Measurements from ENCODE around the gene ABR.

The ABR gene

GRCh38 chr17:1030684-1031532 lies 148.9 kb downstream of the ABR start:
- Histone ChIP-seq H4K20me1 (peaks cover 46% of the 10 kb centered on the region), H3K27me3 (no peaks in the 10 kb centered on the region), H3K9me3 (no peaks in the 10 kb centered on the region), H3K4me1 (peaks cover 52% of the 10 kb centered on the region), H3K36me3 (peaks cover 14% of the 10 kb centered on the region; the same call in 1 of the 2 replicates), H3K9ac (no peak overlapping the region), H3K4me2 (no peak overlapping the region), H3K27ac (no peak overlapping the region), H3K4me3 (no peak overlapping the region)
- TF ChIP-seq Cebpa-rat (IDR thresholded peaks at IDR 0.05) = no peak

- Histone ChIP-seq H4K20me1 (peaks cover 46% of the 10 kb centered on the region), H3K36me3 (peaks cover 17% of the 10 kb centered on the region; the same call in 1 of the 2 replicates), H3K27ac (no peak overlapping the region), H3K9ac (no peak overlapping the region), H3K9me3 (no peaks in the 10 kb centered on the region), H3K4me3 (no peak overlapping the region), H3K4me1 (peaks cover 47% of the 10 kb centered on the region), H3K4me2 (no peak overlapping the region), H3K27me3 (no peaks in the 10 kb centered on the region)
- TF ChIP-seq Cebpa-rat (IDR thresholded peaks at IDR 0.05) = no peak
Observed at GRCh38 chr17:1029922-1030644, 149.7 kb downstream of the ABR start.

- Histone ChIP-seq H4K20me1 (peaks cover 42% of the 10 kb centered on the region), H3K9ac (no peak overlapping the region), H3K36me3 (peaks cover 17% of the 10 kb centered on the region; the same call in 1 of the 2 replicates), H3K27me3 (no peaks in the 10 kb centered on the region), H3K4me3 (no peak overlapping the region), H3K27ac (no peak overlapping the region), H3K4me1 (peaks cover 40% of the 10 kb centered on the region), H3K4me2 (no peak overlapping the region), H3K9me3 (no peaks in the 10 kb centered on the region)
- TF ChIP-seq Cebpa-rat (IDR thresholded peaks at IDR 0.05) = no peak
Observed at GRCh38 chr17:1029196-1029921, 150.4 kb downstream of the ABR start.

GRCh38 chr17:1027044-1027443 lies 152.7 kb downstream of the ABR start:
- Histone ChIP-seq H3K36me3 (peaks cover 17% of the 10 kb centered on the region; the same call in 1 of the 2 replicates), H3K27ac (no peak overlapping the region), H3K4me2 (no peak overlapping the region), H3K9me3 (no peaks in the 10 kb centered on the region), H3K27me3 (no peaks in the 10 kb centered on the region), H4K20me1 (peaks cover 19% of the 10 kb centered on the region), H3K9ac (no peak overlapping the region), H3K4me1 (peaks cover 33% of the 10 kb centered on the region), H3K4me3 (no peak overlapping the region)
- TF ChIP-seq Cebpa-rat (IDR thresholded peaks at IDR 0.05) = no peak

GRCh38 chr17:1026599-1026975 lies 153.2 kb downstream of the ABR start:
- Histone ChIP-seq H3K4me2 (no peak overlapping the region), H3K27ac (no peak overlapping the region), H3K36me3 (peaks cover 17% of the 10 kb centered on the region; the same call in 1 of the 2 replicates), H3K9ac (no peak overlapping the region), H3K9me3 (no peaks in the 10 kb centered on the region), H3K27me3 (no peaks in the 10 kb centered on the region), H3K4me3 (no peak overlapping the region), H3K4me1 (peaks cover 36% of the 10 kb centered on the region), H4K20me1 (peaks cover 17% of the 10 kb centered on the region; the same call in 1 of the 2 replicates)
- no peak for TF ChIP-seq Cebpa-rat (IDR thresholded peaks at IDR 0.05)

- H3K4me2 ChIP-seq = no peak overlapping the region
- no peak overlapping the region for H3K9ac ChIP-seq
- H3K9me3 ChIP-seq = no peaks in the 10 kb centered on the region
- peaks cover 42% of the 10 kb centered on the region for H3K4me1 ChIP-seq
- H3K4me3 ChIP-seq = no peak overlapping the region
- no peak overlapping the region; the same call in 1 of the 2 replicates for H3K27ac ChIP-seq
- peaks cover 17% of the 10 kb centered on the region; the same call in 1 of the 2 replicates for H3K36me3 ChIP-seq
- peaks cover 17% of the 10 kb centered on the region; the same call in 1 of the 2 replicates for H4K20me1 ChIP-seq
- TF ChIP-seq Cebpa-rat (IDR thresholded peaks at IDR 0.05) = no peak
- no peaks in the 10 kb centered on the region for H3K27me3 ChIP-seq
Observed at GRCh38 chr17:1025733-1026598, 153.8 kb downstream of the ABR start.

GRCh38 chr17:1024076-1024475 lies 155.7 kb downstream of the ABR start:
- TF ChIP-seq Cebpa-rat (IDR thresholded peaks at IDR 0.05) = no peak
- H3K27me3 ChIP-seq = no peaks in the 10 kb centered on the region

GRCh38 chr17:1022278-1023024 lies 157.3 kb downstream of the ABR start:
- H3K27ac ChIP-seq = peak overlapping the region; percentile 63
- H4K20me1 ChIP-seq = peaks cover 10% of the 10 kb centered on the region; the same call in 1 of the 2 replicates

More at GRCh38 chr17:1024076-1024475, 155.7 kb downstream of the ABR start:
- no peaks in the 10 kb centered on the region for H3K9me3 ChIP-seq
- peaks cover 12% of the 10 kb centered on the region; the same call in 1 of the 2 replicates for H3K36me3 ChIP-seq
- no peak overlapping the region for H3K9ac ChIP-seq
- H3K27ac ChIP-seq = no peak overlapping the region
- peaks cover 7% of the 10 kb centered on the region; the same call in 1 of the 2 replicates for H4K20me1 ChIP-seq
- no peak overlapping the region for H3K4me2 ChIP-seq
- no peak overlapping the region for H3K4me3 ChIP-seq
- H3K4me1 ChIP-seq = peaks cover 61% of the 10 kb centered on the region

More at GRCh38 chr17:1022278-1023024, 157.3 kb downstream of the ABR start:
- Histone ChIP-seq H3K4me2 (peak overlapping the region; percentile 86), H3K4me3 (no peak overlapping the region), H3K9ac (peak overlapping the region; percentile 32; the same call in 1 of the 2 replicates), H3K36me3 (peaks cover 12% of the 10 kb centered on the region; the same call in 1 of the 2 replicates), H3K9me3 (no peaks in the 10 kb centered on the region), H3K27me3 (no peaks in the 10 kb centered on the region), H3K4me1 (peaks cover 62% of the 10 kb centered on the region)
- no peak for TF ChIP-seq Cebpa-rat (IDR thresholded peaks at IDR 0.05)

All from BLaER1 (cell line).